Pancreas (tissue), 10 donors: ENCODE measurements around the gene GRXCR2. TPM values are rescaled to one million over a fixed set of nuclear protein-coding genes. Genes with fewer than 3 reads are reported as not detected.

Source experiments
- ATAC-seq, 4 donors: fragments of 200-7000 bp; cut with Tn5 transposase; one replicate each; pipeline versions ENCODE4 v1.8.0 to v1.9.1; 2020; ENCODE audit warnings: mild to moderate bottlenecking in 4 of 4, moderate library complexity in 4 of 4
- DNase-seq, 6 donors: peaks; one replicate each; pipeline ENCODE4 v3.0.0-alpha.2; 2020
- FAIRE-seq: peaks from 2 replicates; lab custom pipeline; 2012; peaks lifted over from hg19 to GRCh38; lab: Jason Lieb, UNC
- H3K27ac ChIP-seq, 4 donors: fragments of 200-600 bp; sonication (generic); 1 replicate in 3 of 4; 2 replicates in 1 of 4; pipeline versions ENCODE4 v1.5.0 to v1.8.0; 2020
- H3K27me3 ChIP-seq, 4 donors: fragments of 200-600 bp; one replicate each; pipeline ENCODE4 v1.8.0; 2021
- H3K36me3 ChIP-seq, 3 donors: fragments of 200-600 bp; sonication (generic) in 1 of 3; one replicate each; pipeline versions ENCODE4 v1.5.0 to v1.8.0; 2020 to 2021
- H3K4me1 ChIP-seq, 3 donors: fragments of 200-600 bp; one replicate each; pipeline ENCODE4 v1.8.0; 2021
- H3K4me3 ChIP-seq, 4 donors: fragments of 200-600 bp; sonication (generic) in 2 of 4; one replicate each; pipeline versions ENCODE4 v1.5.0 to v1.8.0; 2020 to 2021
- H3K9me3 ChIP-seq, 4 donors: fragments of 200-600 bp; one replicate each; pipeline ENCODE4 v1.8.0; 2021
- CTCF ChIP-seq, 4 donors: fragments of 200-600 bp; sonication (generic) in 3 of 4; IDR thresholded peaks; one replicate each; pipeline versions ENCODE4 v1.5.0 to v1.8.0; 2021; ENCODE audit warnings: antibody characterized with exemption in 4 of 4
- WGBS, 2 donors: extraction: QIAGEN DNeasy Blood & Tissue Kit; methylation state at CpG; one replicate each; pipeline ENCODE4 v1.1.7; 2013; 5-methylcytosine and 5-hydroxymethylcytosine counted together
- intact Hi-C, 3 donors: fragments of 100-400 bp; cut with DNase I; formaldehyde crosslinking; loops; one replicate each; pipeline versions ENCODE4 v1.11.1 to v1.14.2; 2022
- polyA plus RNA-seq, 2 donors: library from polyadenylated mRNA; stranded (reverse); fragments of 200-250 nt; gene quantifications; one replicate each; pipeline ENCODE4 v1.2.3, GENCODE V29; 2013
- total RNA-seq, 6 donors: library from RNA; stranded (reverse); fragmentation: NEBNext Ultra II Directional in 4 of 6; extraction: Animal tissue kit (Norgen Biotek cat#: 25700) in 4 of 6; gene quantifications; one replicate each; pipeline versions ENCODE4 v1.2.1 to v1.2.4, GENCODE V29; 2021 to 2023
- donor health status: healthy with polysubstance abuse.
- donor health status: DM: no; HTN: no; CAD: no; lungs with moderate emphysema.
- donor health status: DM: no; HTN: no; CAD: no.
- donor health status: control.
- donor health status: control.
- donor health status: Bipolar disorder and iron deficiency.
- donor health status: DM: yes; HTN: yes; CAD: no.
- donor health status: DM: no; HTN: no; CAD: no.
- donor health status: DM: no; HTN: no; CAD: no.
- donor health status: DM: yes; HTN: yes; CAD: no.

Gene GRXCR2
- total and polyA plus RNA-seq, 8 donors: 0.12 TPM; not detected in 7

GRCh38 chr5:145853781-145854376 is 18.9 kb downstream of the GRXCR2 start:
- no peaks in the 10 kb centered on the region for H3K4me1 ChIP-seq
- H3K36me3 ChIP-seq: no peaks in the 10 kb centered on the region
- intact Hi-C loops: no loop called here
- no peaks in the 10 kb centered on the region for H3K9me3 ChIP-seq
- no peak overlapping the region for H3K4me3 ChIP-seq
- TF ChIP-seq CTCF (IDR thresholded peaks at IDR 0.05): no peak
- H3K27me3 ChIP-seq: no peaks in the 10 kb centered on the region
- FAIRE-seq (no peak), DNase-seq (no peak), ATAC-seq (no peak)
- 97 to 99% methylated on average over 3 of the region's 3 CpGs for WGBS, 2 donors
- no peak overlapping the region for H3K27ac ChIP-seq

GRCh38 chr5:145852990-145853389 is 19.8 kb downstream of the GRXCR2 start:
- no peaks in the 10 kb centered on the region for H3K4me1 ChIP-seq
- H3K9me3 ChIP-seq: no peaks in the 10 kb centered on the region
- ATAC-seq (no peak), DNase-seq (no peak), FAIRE-seq (no peak)
- TF ChIP-seq CTCF (IDR thresholded peaks at IDR 0.05): no peak
- 79% methylated on average over 3 of the region's 3 CpGs for WGBS, 2 donors
- H3K36me3 ChIP-seq: no peaks in the 10 kb centered on the region
- no peak overlapping the region for H3K27ac ChIP-seq
- no peak overlapping the region for H3K4me3 ChIP-seq
- intact Hi-C loops: no loop called here
- no peaks in the 10 kb centered on the region for H3K27me3 ChIP-seq

- Histone ChIP-seq H3K27ac (no peak overlapping the region), H3K4me1 (peaks cover 4 to 12% (median 11%) of the 10 kb centered on the region in 3 donors), H3K4me3 (no peak overlapping the region), H3K36me3 (no peaks in the 10 kb centered on the region), H3K9me3 (no peaks in the 10 kb centered on the region), H3K27me3 (no peaks in the 10 kb centered on the region)
- FAIRE-seq (no peak), DNase-seq (no peak), ATAC-seq (no peak)
- 71 to 81% methylated on average over 1 of the region's 1 CpG for WGBS, 2 donors
- no peak for TF ChIP-seq CTCF (IDR thresholded peaks at IDR 0.05)
- intact Hi-C loops: no loop called here
Observed at GRCh38 chr5:145848854-145849253, 24.0 kb downstream of the GRXCR2 start.

- no peak overlapping the region for H3K4me3 ChIP-seq
- no peak for DNase-seq
- FAIRE-seq: no peak
- H3K27me3 ChIP-seq: no peaks in the 10 kb centered on the region
- ATAC-seq: no peak
- intact Hi-C loops: no loop called here
- H3K9me3 ChIP-seq: no peaks in the 10 kb centered on the region
- peaks cover 4 to 12% (median 11%) of the 10 kb centered on the region in 3 donors for H3K4me1 ChIP-seq
- H3K27ac ChIP-seq: no peak overlapping the region
- no peak for TF ChIP-seq CTCF (IDR thresholded peaks at IDR 0.05)
- no peaks in the 10 kb centered on the region for H3K36me3 ChIP-seq
- 95 to 96% methylated on average over 6 of the region's 6 CpGs for WGBS, 2 donors
Observed at GRCh38 chr5:145847499-145848497, 25.0 kb downstream of the GRXCR2 start.
